ENCODE measurements around the gene FCER1G. TPM values are rescaled to one million over a fixed set of nuclear protein-coding genes. Genes with fewer than 3 reads are reported as not detected.

FCER1G gene
- total RNA-seq, 1 experiment from 2014 or later: 0.30 TPM

Other genes starting within 250 kb of the FCER1G start
- not detected in 2 replicates for gene F11R, start 194.1 kb upstream of the FCER1G start, total RNA-seq (2014; rRNA removed; shearing (Covaris generic))
- not detected in 2 replicates for gene TSTD1, start 176.3 kb upstream of the FCER1G start, total RNA-seq (2014; rRNA removed; shearing (Covaris generic))
- 65.6 and 66.4 TPM in 2 replicates for gene USF1, start 169.3 kb upstream of the FCER1G start, total RNA-seq (2014; rRNA removed; shearing (Covaris generic))
- 0.12 and 0.23 TPM in 2 replicates for gene ARHGAP30, start 145.4 kb upstream of the FCER1G start, total RNA-seq (2014; rRNA removed; shearing (Covaris generic))
- gene NECTIN4, start 125.7 kb upstream of the FCER1G start, total RNA-seq (2014; rRNA removed; shearing (Covaris generic)): 0.04 TPM in 1 of 2 replicates, not detected in the other
- gene KLHDC9, start 116.9 kb upstream of the FCER1G start, total RNA-seq (2014; rRNA removed; shearing (Covaris generic)): not detected in 2 replicates
- gene PFDN2, start 97.3 kb upstream of the FCER1G start, total RNA-seq (2014; rRNA removed; shearing (Covaris generic)): 78.2 and 78.5 TPM in 2 replicates
- gene NIT1, start 97.2 kb upstream of the FCER1G start, total RNA-seq (2014; rRNA removed; shearing (Covaris generic)): 12.8 and 17.2 TPM in 2 replicates
- 19.4 and 24.1 TPM in 2 replicates for gene DEDD, start 82.6 kb upstream of the FCER1G start, total RNA-seq (2014; rRNA removed; shearing (Covaris generic))
- 51.6 and 53.0 TPM in 2 replicates for gene UFC1, start 61.3 kb upstream of the FCER1G start, total RNA-seq (2014; rRNA removed; shearing (Covaris generic))
- gene USP21, start 55.8 kb upstream of the FCER1G start, total RNA-seq (2014; rRNA removed; shearing (Covaris generic)): 16.0 and 17.6 TPM in 2 replicates
- 11.1 and 13.5 TPM in 2 replicates for gene PPOX, start 48.9 kb upstream of the FCER1G start, total RNA-seq (2014; rRNA removed; shearing (Covaris generic))
- 31.4 and 36.3 TPM in 2 replicates for gene B4GALT3, start 37.8 kb upstream of the FCER1G start, total RNA-seq (2014; rRNA removed; shearing (Covaris generic))
- gene ADAMTS4, start 16.2 kb upstream of the FCER1G start, total RNA-seq (2014; rRNA removed; shearing (Covaris generic)): 9.6 and 11.0 TPM in 2 replicates
- 60.3 and 60.5 TPM in 2 replicates for gene NDUFS2, start 12.9 kb upstream of the FCER1G start, total RNA-seq (2014; rRNA removed; shearing (Covaris generic))
- gene APOA2, start 8.3 kb downstream of the FCER1G start, total RNA-seq (2014; rRNA removed; shearing (Covaris generic)): not detected in 2 replicates
- 8.0 and 8.9 TPM in 2 replicates for gene TOMM40L, start 10.8 kb downstream of the FCER1G start, total RNA-seq (2014; rRNA removed; shearing (Covaris generic))
- gene NR1I3, start 22.9 kb downstream of the FCER1G start, total RNA-seq (2014; rRNA removed; shearing (Covaris generic)): not detected in 2 replicates
- gene PCP4L1, start 43.5 kb downstream of the FCER1G start, total RNA-seq (2014; rRNA removed; shearing (Covaris generic)): 0.28 TPM in 1 of 2 replicates, not detected in the other
- gene MPZ, start 94.7 kb downstream of the FCER1G start, total RNA-seq (2014; rRNA removed; shearing (Covaris generic)): 0.71 and 1.1 TPM in 2 replicates
- 53.8 and 61.8 TPM in 2 replicates for gene SDHC, start 99.1 kb downstream of the FCER1G start, total RNA-seq (2014; rRNA removed; shearing (Covaris generic))
- gene CFAP126, start 152.6 kb downstream of the FCER1G start, total RNA-seq (2014; rRNA removed; shearing (Covaris generic)): not detected in 2 replicates